PC-9 (cell line): ENCODE results near the gene PROB1.

ENCODE experiments used
- EZH2 ChIP-seq: fragments of 200-600 bp; sonication (generic); IDR thresholded peaks from 2 replicates; pipeline ENCODE4 v1.8.0; 2017; ENCODE audit warnings: antibody characterized with exemption, low read depth
- TF ChIP-seq, protein P1 (sequence below): fragments of 200-600 bp; sonication (generic); conservative IDR thresholded peaks from 2 replicates; pipeline ENCODE4 v1.6.1; 2017; ENCODE audit warnings: mixed run types, antibody characterized with exemption, mild to moderate bottlenecking, moderate library complexity

DNA sequence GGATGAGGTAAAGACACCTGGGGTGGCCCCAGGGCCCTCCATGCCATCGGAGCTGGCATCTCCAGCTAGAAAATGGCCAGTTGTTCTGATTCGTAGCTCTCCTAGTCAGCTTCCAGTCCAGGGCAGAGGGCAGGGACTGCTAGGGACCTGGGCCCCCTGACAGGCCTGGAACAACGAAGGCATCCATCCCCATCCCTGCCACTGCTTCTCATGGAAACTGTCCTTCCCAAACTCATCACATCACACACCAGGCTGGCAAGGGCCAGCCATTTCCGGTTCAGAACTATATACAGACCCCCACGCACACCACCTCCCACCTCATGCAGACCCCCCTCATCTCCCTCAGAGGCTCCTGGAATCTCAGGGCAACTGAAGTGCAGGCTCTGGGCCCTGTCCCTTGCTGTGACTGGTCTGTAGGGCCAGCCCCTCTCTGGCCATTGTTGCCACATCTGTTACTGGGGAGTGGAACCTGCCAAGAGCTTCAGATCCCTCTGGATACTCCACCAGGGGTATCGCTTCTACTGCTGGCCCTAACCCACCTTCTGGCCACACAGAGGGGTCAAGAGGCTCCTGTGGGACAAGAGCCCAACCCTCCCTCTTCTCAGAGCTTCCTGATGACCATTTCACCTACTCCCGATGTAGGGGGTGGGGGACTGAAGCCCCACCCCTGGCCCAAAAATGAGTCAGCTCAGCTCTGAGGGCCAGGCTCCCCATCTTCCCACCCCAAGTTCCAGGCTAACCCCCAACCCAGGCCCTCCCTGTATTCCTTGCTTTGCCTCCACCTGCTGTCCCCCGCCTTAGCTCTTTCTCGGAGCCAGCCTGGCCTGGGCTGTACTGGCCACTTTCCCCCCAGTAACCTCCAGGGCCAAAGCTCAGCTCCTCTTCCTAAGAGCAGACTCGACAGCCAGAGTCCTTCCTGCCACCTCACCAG, 4.0 kb downstream of the PROB1 start:
- TF ChIP-seq, protein P1, sequence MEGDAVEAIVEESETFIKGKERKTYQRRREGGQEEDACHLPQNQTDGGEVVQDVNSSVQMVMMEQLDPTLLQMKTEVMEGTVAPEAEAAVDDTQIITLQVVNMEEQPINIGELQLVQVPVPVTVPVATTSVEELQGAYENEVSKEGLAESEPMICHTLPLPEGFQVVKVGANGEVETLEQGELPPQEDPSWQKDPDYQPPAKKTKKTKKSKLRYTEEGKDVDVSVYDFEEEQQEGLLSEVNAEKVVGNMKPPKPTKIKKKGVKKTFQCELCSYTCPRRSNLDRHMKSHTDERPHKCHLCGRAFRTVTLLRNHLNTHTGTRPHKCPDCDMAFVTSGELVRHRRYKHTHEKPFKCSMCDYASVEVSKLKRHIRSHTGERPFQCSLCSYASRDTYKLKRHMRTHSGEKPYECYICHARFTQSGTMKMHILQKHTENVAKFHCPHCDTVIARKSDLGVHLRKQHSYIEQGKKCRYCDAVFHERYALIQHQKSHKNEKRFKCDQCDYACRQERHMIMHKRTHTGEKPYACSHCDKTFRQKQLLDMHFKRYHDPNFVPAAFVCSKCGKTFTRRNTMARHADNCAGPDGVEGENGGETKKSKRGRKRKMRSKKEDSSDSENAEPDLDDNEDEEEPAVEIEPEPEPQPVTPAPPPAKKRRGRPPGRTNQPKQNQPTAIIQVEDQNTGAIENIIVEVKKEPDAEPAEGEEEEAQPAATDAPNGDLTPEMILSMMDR: no peak
- TF ChIP-seq EZH2: no peak
